ENCODE measurements around the gene SAMD14. TPM values are rescaled to one million over a fixed set of nuclear protein-coding genes. Genes with fewer than 3 reads are reported as not detected.
A peak's percentile ranks its signal among the peaks of the same experiment; 100 is the strongest.
"Not testable (repeated sequence)": the region's sequence is repeated elsewhere in the genome, so short reads cannot be mapped to it uniquely, and the experiment has no call there.

SAMD14 gene
- total RNA-seq, 1 experiment from 2014 or later = not detected

DNA sequence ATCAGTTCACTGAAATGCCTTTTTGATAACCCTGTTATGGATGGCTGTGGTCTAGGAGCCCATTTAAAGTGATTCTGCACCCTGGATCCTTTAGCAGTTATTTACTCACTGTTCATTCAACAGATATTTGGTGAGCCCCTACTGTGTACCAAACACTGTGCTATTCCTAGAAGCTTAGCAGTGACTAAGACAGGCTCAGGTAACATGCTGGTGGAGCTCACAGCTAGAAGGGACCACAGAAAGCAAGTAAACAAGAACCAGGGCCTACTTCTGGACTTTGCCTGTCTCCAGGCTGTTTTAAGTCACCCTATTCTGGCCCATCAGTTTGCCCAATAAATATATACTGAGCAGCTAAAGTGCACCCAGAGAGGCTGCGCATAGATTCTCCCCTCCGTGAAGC is 63.0 kb downstream of the SAMD14 start:
- DNase-seq = no peak
- H3K36me3 ChIP-seq = peaks cover 86% of the 10 kb centered on the region
- no peaks in the 10 kb centered on the region for H3K27me3 ChIP-seq
- H3K9me3 ChIP-seq = no peaks in the 10 kb centered on the region
- no peak overlapping the region for H3K4me3 ChIP-seq

DNA sequence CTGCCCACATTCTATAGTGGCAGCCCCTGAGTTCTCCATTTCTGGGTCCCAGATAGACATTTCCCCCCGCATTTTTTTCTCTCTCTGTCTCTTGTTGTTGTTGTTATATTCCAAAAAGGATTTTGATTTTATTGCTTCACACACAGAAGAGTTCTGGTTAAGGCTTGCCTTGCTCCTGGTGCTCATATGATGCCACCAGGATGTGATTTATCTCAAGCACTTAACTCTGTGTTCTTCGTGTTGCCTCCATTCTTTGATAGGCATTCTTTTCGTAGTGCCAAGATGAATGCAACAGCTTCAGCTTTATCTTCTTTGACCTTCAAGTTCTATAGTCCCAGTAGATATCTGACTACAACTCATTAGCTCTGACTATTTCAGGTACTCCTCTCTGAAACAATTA is 64.9 kb downstream of the SAMD14 start:
- Histone ChIP-seq H3K9me3 (no peaks in the 10 kb centered on the region), H3K4me3 (no peak overlapping the region), H3K27me3 (no peaks in the 10 kb centered on the region), H3K36me3 (peaks cover 83% of the 10 kb centered on the region)
- no peak for DNase-seq

DNA sequence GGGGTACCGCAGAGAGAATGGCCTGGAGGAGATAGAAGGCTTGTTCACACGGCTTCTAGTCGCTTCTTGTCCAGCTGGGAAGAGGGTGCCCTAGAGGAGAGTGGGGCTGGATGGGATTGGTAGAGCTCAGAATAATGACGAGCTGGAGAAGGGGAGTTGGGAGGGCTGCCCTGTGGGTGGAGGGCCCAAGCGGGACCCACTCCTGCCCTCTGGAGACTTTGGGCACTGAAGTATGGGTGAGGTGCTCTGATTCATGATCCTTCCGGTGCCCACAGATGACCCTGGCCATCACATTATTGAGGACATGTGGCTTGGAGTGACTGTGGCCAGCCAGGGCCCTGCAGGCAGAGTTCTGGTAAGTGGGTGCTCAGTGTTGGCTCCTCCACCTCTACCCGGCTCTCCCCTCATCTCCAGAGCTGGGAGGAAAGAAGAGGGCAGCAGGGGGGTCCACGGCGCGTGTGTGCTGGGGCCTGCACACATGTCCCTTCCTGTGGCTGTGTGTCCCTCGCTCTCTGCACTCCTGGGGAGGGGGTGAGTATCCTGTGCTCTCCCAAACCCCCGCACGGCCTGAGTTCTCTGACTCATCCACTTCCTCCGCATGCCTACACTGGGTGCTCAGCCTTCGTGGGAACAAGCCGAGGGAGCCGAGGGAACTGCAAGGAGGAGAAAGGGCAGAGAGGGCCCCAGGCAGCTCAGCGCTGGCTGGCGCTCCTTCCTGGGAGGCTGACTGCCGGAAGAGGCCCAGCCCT is 65.5 kb downstream of the SAMD14 start:
- no peaks in the 10 kb centered on the region for H3K9me3 ChIP-seq
- no peak overlapping the region for H3K4me3 ChIP-seq
- no peaks in the 10 kb centered on the region for H3K27me3 ChIP-seq
- DNase-seq = peak; percentile 99
- peaks cover 78% of the 10 kb centered on the region for H3K36me3 ChIP-seq

DNA sequence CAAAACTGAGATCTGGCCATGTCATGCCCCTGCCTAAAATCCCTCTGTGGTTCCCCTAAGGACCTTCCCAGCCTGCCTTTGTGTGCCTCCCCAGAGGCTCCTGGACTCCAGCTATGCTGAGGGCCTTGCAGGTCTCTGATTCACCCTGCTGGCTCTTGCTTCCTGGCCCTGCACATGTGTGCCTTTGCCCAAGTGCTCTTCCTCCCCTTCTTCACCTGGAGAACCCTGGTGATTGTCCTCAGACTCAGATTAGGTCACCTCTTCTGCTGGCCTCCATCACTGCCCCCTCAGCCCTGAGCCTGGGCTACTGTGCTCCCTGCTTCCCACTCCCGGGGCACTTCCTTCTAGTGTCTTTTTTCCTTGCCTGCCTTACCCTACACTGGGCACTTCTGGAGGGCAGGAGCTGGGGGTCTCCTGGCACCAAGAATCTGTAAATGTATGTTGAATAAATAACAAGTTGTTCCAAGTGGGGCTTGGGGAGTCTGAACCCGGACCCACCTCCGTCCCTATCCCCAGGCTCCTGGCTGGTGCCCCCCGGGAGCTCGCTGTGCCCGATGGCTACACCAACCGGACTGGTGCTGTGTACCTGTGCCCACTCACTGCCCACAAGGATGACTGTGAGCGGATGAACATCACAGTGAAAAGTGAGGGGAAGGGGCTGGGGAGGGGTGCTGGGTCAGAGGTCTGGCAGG is 66.3 kb downstream of the SAMD14 start:
- DNase-seq = peak; percentile 72

DNA sequence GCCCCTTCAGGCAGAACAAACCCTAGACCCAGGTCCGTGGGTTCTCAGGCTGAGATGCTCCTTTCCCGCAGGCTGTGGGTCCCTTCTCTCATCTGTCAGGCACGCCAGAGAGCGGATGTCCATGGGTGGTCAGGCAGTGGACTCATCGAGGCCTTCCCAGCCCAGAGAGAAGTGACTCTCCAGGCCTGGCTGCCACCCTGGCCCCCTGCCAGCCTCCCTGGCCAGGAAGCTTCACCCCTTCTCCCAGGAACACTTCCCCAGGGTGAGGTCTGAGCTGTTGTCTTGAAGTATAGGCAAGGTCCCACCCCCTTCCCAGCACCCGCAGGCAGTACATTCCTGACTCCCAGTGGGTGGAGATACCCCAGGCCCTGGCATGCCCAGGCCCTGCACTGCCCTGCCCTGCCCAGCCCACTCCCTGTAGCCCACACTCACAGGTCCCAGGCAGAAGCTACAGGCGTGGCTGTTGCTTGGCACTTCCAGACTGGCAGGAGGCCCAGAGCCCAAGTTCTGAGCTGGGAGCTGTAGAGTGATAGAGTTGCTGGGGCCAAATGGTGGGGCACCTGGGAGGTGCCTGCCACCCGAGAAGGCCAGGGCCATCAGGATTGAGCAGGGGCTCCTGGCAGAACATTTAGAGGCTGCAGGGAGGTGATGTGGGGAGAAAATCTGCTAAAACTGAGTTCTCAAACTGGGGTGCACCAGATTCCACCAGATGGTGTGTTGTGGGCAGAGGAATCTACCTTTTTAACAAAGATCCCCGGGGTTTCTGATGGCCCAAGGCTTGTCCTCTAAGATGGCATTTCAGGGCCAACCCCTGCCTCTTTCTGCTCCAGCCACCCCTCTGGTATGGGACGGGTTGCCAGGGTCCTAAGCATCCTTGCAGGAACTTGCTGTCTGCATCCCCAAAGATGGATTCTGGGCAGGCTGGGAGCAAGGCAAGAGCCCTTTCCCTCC is 67.4 kb downstream of the SAMD14 start:
- Histone ChIP-seq H3K36me3 (peaks cover 79% of the 10 kb centered on the region), H3K4me3 (peak overlapping the region; percentile 14; the same call in 1 of the 2 replicates), H3K27me3 (no peaks in the 10 kb centered on the region), H3K9me3 (no peaks in the 10 kb centered on the region)
- DNase-seq = peak; percentile 100

More for the DNA sequence above, 66.3 kb downstream of the SAMD14 start:
- no peaks in the 10 kb centered on the region for H3K27me3 ChIP-seq
- H3K9me3 ChIP-seq = no peaks in the 10 kb centered on the region
- no peak overlapping the region for H3K4me3 ChIP-seq
- peaks cover 78% of the 10 kb centered on the region for H3K36me3 ChIP-seq

- peak overlapping the region; percentile 3; the same call in 1 of the 2 replicates for H3K4me3 ChIP-seq
Observed at GRCh38 chr17:50061713-50062045, 68.3 kb downstream of the SAMD14 start.

DNA sequence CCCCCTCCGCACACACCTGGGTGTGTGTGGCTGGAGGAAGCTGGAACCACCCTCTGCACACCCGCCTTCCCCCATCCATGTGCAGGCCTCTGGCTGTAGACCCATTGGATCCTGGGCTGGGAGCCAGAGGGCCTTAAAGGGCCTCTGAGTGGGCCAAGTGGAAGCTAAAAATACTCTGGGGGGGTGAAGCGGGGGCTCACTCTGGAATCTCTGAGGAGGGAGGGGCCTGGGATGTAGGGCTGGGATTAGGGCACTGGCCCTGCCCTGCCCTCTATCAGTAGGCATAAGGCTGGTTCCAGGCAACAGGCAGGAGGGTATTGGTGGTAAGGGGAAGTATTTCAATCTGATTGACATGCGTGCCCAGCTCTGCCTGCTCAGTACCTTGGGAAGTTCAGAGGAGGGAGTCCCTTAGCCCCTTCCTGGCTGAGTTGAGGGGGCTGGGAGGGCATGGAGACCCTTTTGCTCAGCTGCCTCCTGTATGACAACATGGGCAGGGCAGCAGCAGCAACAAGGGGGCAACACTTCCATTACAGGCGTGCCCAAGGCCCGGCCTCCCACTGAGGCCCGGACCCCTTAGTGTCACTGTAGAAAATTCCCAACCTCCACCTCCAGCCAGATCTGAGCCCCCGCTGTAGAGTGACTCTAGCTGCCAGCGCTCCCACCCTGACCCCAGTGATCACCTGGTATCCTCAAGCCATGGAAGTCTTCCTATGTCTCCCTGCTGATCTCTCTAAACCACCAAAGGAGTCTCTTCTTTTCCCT is 68.8 kb downstream of the SAMD14 start:
- peak overlapping the region; percentile 3; the same call in 1 of the 2 replicates for H3K4me3 ChIP-seq
- H3K9me3 ChIP-seq = no peaks in the 10 kb centered on the region
- no peaks in the 10 kb centered on the region for H3K27me3 ChIP-seq
- peak; percentile 97 for DNase-seq
- peaks cover 77% of the 10 kb centered on the region for H3K36me3 ChIP-seq

More at GRCh38 chr17:50061713-50062045, 68.3 kb downstream of the SAMD14 start:
- H3K36me3 ChIP-seq = peaks cover 79% of the 10 kb centered on the region
- H3K27me3 ChIP-seq, H3K9me3 ChIP-seq: not testable (repeated sequence)
- DNase-seq = peak; percentile 55

Other genes starting within 250 kb of the SAMD14 start
- gene DLX4, start 161.0 kb downstream of the SAMD14 start, total RNA-seq (2014; rRNA removed; shearing (Covaris generic); ENCODE audit: low replicate concordance) = 6.1 and 8.6 TPM in 2 replicates
- gene DLX3, start 134.9 kb downstream of the SAMD14 start, total RNA-seq (2014; rRNA removed; shearing (Covaris generic); ENCODE audit: low replicate concordance) = 2.5 and 5.3 TPM in 2 replicates
- gene ITGA3, start 74.0 kb downstream of the SAMD14 start, total RNA-seq (2014; rRNA removed; shearing (Covaris generic); ENCODE audit: low replicate concordance) = 162 and 248 TPM in 2 replicates
- gene PDK2, start 34.8 kb downstream of the SAMD14 start, total RNA-seq (2014; rRNA removed; shearing (Covaris generic); ENCODE audit: low replicate concordance) = 16.9 and 25.8 TPM in 2 replicates
- gene PPP1R9B, start 20.5 kb upstream of the SAMD14 start, total RNA-seq (2014; rRNA removed; shearing (Covaris generic); ENCODE audit: low replicate concordance) = 56.1 and 68.2 TPM in 2 replicates
- gene SGCA, start 35.8 kb upstream of the SAMD14 start, total RNA-seq (2014; rRNA removed; shearing (Covaris generic); ENCODE audit: low replicate concordance) = 1.1 TPM in 1 of 2 replicates, not detected in the other
- 261 and 431 TPM in 2 replicates for gene COL1A1, start 71.5 kb upstream of the SAMD14 start, total RNA-seq (2014; rRNA removed; shearing (Covaris generic); ENCODE audit: low replicate concordance)
- gene TMEM92, start 144.3 kb upstream of the SAMD14 start, total RNA-seq (2014; rRNA removed; shearing (Covaris generic); ENCODE audit: low replicate concordance) = not detected in 2 replicates
- gene XYLT2, start 216.0 kb upstream of the SAMD14 start, total RNA-seq (2014; rRNA removed; shearing (Covaris generic); ENCODE audit: low replicate concordance) = 26.5 and 27.2 TPM in 2 replicates
- gene MRPL27, start 243.0 kb upstream of the SAMD14 start, total RNA-seq (2014; rRNA removed; shearing (Covaris generic); ENCODE audit: low replicate concordance) = 74.4 and 99.7 TPM in 2 replicates
- 6.3 and 9.5 TPM in 2 replicates for gene EME1, start 243.1 kb upstream of the SAMD14 start, total RNA-seq (2014; rRNA removed; shearing (Covaris generic); ENCODE audit: low replicate concordance)

Measured in MG63 (cell line).